Measurements from ENCODE around the gene PLEK.
"Not testable (repeated sequence)": the region's sequence is repeated elsewhere in the genome, so short reads cannot be mapped to it uniquely, and the experiment has no call there.

Gene PLEK

GRCh38 chr2:68341062-68341329 is 24.1 kb upstream of the PLEK start:
- Mint-ChIP-seq H3K27ac (no peak overlapping the region), H3K9me3 (no peaks in the 10 kb centered on the region), H3K4me3 (no peak overlapping the region), H3K4me1 (peaks cover 2 to 7% of the 10 kb centered on the region in 2 donors), H3K27me3 (peaks cover 6 to 11% of the 10 kb centered on the region in 2 donors), H3K36me3 (no peaks in the 10 kb centered on the region)
- DNase-seq (no peak), ATAC-seq (replicated peaks) (no peak)

- Mint-ChIP-seq H3K36me3 (no peaks in the 10 kb centered on the region), H3K4me3 (no peak overlapping the region), H3K9me3 (no peaks in the 10 kb centered on the region), H3K27me3 (peaks cover 6 to 11% of the 10 kb centered on the region in 2 donors), H3K27ac (no peak overlapping the region), H3K4me1 (peaks cover 2 to 7% of the 10 kb centered on the region in 2 donors)
- no peak for ATAC-seq (replicated peaks)
- no peak for DNase-seq
These were observed 23.5 kb upstream of the PLEK start for GRCh38 chr2:68341583-68341982.

DNA sequence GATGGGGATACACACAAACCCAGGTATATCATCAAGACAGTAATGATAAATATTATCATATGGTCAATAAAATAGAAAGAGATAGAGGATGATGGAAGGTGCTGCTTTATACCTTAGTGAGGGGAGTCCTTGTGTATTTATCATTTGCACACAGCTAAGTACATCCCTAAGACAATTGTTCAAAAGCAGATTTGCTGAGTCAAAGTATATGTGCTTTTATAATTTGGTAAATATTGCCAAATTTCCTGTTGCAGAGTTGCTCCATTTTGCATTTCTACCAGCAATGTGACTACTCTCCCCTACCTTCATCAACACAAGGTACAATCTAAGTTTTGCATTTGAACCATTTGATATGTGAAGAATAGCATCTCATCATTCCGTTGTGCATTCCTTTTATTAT is 22.6 kb upstream of the PLEK start:
- DNase-seq (no peak), ATAC-seq (replicated peaks) (no peak)
- H3K4me1 Mint-ChIP-seq = peaks cover 2 to 7% of the 10 kb centered on the region in 2 donors
- no peak overlapping the region for H3K27ac Mint-ChIP-seq
- H3K36me3 Mint-ChIP-seq = no peaks in the 10 kb centered on the region
- peaks cover 6 to 17% of the 10 kb centered on the region in 2 donors for H3K27me3 Mint-ChIP-seq
- no peak overlapping the region for H3K4me3 Mint-ChIP-seq
- H3K9me3 Mint-ChIP-seq = no peaks in the 10 kb centered on the region

DNA sequence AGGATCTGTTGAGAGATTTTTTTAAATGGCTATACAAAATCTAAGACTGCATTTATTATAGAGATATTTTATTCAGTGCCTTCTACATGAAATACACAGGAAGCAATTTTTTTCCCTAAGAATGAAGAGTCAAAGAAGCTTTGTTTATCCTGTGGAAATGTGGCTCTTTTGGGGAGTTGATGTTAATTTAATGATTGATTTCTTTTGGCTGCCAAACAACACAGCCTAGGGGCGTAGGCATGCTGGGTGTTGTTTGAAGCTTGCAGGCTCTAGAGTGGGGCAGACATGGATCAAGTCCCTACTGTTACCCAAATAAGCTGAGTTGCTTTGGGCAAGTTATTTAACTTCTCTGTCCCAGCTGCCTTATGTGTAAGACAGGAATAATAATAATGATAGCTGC is 21.1 kb upstream of the PLEK start:
- no peak for DNase-seq
- H3K4me3 Mint-ChIP-seq = no peak overlapping the region
- no peaks in the 10 kb centered on the region for H3K36me3 Mint-ChIP-seq
- no peak for ATAC-seq (replicated peaks)
- peaks cover 2 to 7% of the 10 kb centered on the region in 2 donors for H3K4me1 Mint-ChIP-seq
- H3K27me3 Mint-ChIP-seq = peaks cover 6 to 23% of the 10 kb centered on the region in 2 donors
- peaks cover 0 to 6% of the 10 kb centered on the region in 2 donors for H3K9me3 Mint-ChIP-seq
- no peak overlapping the region for H3K27ac Mint-ChIP-seq

DNA sequence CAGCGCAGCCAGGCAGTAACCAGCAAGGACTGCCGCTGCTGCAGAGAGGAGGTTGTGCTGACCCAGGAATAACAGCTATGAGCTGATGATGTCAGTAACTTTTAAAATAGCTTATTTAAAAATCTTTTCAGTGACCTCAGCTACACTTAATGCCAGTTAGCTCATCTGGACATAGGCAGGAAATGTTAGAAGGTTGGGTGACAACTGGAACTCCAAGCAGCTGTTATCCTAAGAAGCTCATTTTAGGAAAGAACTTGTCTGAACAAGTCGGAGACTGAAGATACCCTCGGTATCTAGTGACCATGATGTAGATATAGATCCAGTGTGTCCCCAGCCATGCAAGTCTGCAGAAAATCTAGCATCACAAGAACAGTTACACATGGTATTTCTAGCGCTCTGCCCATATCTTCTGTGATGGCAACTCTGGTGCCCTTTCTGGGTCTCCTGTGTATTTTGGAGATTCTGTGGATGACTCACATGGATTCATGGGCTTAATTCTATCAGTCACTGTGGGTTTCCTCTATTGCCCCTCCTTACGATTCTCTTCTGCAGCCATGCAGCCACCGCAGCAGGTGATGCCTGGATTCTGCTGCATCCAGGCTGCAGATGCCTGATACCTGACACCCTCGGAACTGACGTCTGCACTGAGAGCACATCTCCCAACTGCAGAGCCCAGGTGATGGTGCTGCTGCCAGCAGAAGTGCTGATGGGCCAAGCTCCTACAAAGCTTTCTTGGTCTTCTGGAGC is 19.8 kb upstream of the PLEK start:
- Mint-ChIP-seq H3K27me3 (peaks cover 0 to 22% of the 10 kb centered on the region in 2 donors), H3K4me1 (peaks cover 2 to 7% of the 10 kb centered on the region in 2 donors), H3K36me3 (no peaks in the 10 kb centered on the region), H3K4me3 (no peak overlapping the region), H3K9me3 (peaks cover 0 to 6% of the 10 kb centered on the region in 2 donors), H3K27ac (no peak overlapping the region)
- ATAC-seq (replicated peaks) (no peak), DNase-seq (no peak)

- peaks cover 0 to 18% of the 10 kb centered on the region in 2 donors for H3K27me3 Mint-ChIP-seq
- H3K4me3 Mint-ChIP-seq; ATAC-seq (replicated peaks); H3K36me3 Mint-ChIP-seq; H3K27ac Mint-ChIP-seq; H3K9me3 Mint-ChIP-seq; DNase-seq; H3K4me1 Mint-ChIP-seq: not testable (repeated sequence)
These were observed 16.0 kb upstream of the PLEK start for GRCh38 chr2:68349091-68349490.

DNA sequence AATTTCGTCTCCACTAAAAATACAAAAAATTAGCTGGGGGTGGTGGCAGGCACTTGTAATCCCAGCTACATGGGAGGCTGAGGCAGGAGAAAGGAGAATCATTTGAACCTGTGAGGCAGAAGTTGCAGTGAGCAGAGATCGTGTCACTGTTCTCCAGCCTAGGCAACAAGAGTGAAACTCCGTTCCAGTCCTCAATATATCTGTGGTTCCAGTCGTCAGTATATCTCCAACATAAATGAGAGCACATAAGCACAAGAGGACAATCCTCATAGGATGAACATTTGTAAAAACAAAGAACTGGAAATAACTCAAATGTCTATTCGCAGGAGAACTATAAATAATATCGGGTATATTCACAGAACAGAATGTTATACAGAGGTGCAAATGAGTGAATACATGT is 13.1 kb upstream of the PLEK start:
- Mint-ChIP-seq H3K4me1 (no peaks in the 10 kb centered on the region), H3K27ac (no peak overlapping the region), H3K4me3 (no peak overlapping the region), H3K27me3 (peaks cover 0 to 14% of the 10 kb centered on the region in 2 donors), H3K36me3 (no peaks in the 10 kb centered on the region), H3K9me3 (peaks cover 0 to 6% of the 10 kb centered on the region in 2 donors)
- ATAC-seq (replicated peaks) (no peak), DNase-seq (no peak)

DNA sequence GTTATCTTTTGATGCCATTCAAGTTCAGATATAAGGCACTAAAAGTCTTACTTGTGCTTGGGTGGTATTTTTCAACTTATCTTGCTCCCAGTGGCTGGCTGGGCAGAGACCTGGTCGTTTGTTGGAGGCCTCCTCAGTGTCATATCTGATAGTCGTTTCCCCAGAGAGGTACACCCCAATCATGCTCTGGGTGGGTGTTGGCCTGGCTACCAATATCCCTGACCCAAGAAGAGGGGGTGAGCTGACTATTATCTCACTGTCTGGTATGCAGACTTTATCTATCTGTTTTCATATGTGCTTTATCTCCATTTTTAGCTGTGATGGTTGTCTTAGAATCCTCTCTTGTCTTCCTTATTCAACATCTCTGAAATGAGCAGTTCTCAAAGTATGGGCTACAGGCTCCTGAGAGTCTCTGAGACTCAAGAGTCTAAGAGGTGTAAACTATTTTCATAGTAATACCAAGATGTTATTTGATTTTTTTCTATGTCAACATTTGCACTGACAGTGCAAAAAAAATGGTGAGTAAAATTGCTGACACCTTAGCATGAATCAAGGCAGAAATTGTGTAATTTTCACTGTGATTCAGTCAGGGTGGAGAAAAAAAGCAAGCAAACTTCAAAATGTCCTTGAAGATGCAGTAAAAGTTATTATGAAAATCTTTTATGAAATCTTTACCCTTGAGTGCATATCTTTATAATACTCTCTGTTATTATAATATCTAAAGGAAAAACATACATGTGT is 12.3 kb upstream of the PLEK start:
- H3K9me3 Mint-ChIP-seq = peaks cover 0 to 6% of the 10 kb centered on the region in 2 donors
- ATAC-seq (replicated peaks) = no peak
- no peak overlapping the region for H3K4me3 Mint-ChIP-seq
- no peak for DNase-seq
- H3K36me3 Mint-ChIP-seq = no peaks in the 10 kb centered on the region
- no peak overlapping the region for H3K27ac Mint-ChIP-seq
- H3K27me3 Mint-ChIP-seq = peaks cover 0 to 12% of the 10 kb centered on the region in 2 donors
- peaks cover 2 to 5% of the 10 kb centered on the region in 2 donors for H3K4me1 Mint-ChIP-seq

DNA sequence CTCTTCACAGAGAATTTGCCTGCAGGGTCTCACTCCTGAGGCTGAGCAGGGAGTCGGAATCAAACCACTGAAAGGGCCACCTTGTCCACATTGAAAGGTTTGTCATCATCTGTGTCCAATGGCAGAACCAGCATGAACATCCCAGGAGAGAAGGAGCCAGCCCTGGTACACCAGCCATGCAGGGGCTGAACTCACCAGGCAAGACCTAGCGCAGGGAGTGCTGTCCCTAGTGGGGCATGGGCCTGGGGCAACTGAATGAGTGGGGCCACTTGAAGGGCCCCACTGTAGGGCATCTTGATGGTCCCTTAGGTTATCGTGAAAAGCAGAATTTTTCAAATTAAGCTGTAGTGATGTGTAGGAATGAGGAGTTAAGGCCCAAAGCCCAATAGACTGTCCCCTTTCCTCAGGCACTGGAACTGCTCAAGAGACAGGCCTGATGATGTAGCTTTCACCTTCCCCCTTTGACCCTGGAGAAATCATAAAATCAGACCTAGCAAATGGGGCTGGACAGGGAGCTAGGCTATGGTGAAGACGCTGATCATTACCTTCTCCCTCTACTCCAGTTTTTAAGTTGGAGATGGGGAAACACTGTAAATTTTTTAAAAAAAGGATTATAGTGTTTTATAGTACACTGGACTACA is 8.4 kb upstream of the PLEK start:
- Mint-ChIP-seq H3K9me3 (no peaks in the 10 kb centered on the region), H3K27ac (no peak overlapping the region), H3K4me1 (peaks cover 5 to 13% of the 10 kb centered on the region in 2 donors), H3K4me3 (no peak overlapping the region), H3K36me3 (no peaks in the 10 kb centered on the region), H3K27me3 (no peaks in the 10 kb centered on the region)
- no peak for DNase-seq
- no peak for ATAC-seq (replicated peaks)

- Mint-ChIP-seq H3K27ac (peak overlapping the region; percentile 51), H3K9me3 (no peaks in the 10 kb centered on the region), H3K4me3 (no peak overlapping the region), H3K36me3 (no peaks in the 10 kb centered on the region), H3K4me1 (peaks cover 12 to 24% of the 10 kb centered on the region in 2 donors), H3K27me3 (no peaks in the 10 kb centered on the region)
- DNase-seq = no peak
- ATAC-seq (replicated peaks) = peak; percentile 70 to 79
These were observed 7.3 kb upstream of the PLEK start for GRCh38 chr2:68357605-68358337.

GRCh38 chr2:68359889-68360288 is 5.2 kb upstream of the PLEK start:
- Mint-ChIP-seq H3K27ac (no peak overlapping the region), H3K27me3 (no peaks in the 10 kb centered on the region), H3K4me3 (no peak overlapping the region), H3K4me1 (peaks cover 32 to 45% of the 10 kb centered on the region in 2 donors), H3K9me3 (no peaks in the 10 kb centered on the region), H3K36me3 (no peaks in the 10 kb centered on the region)
- DNase-seq (no peak), ATAC-seq (replicated peaks) (no peak)

DNA sequence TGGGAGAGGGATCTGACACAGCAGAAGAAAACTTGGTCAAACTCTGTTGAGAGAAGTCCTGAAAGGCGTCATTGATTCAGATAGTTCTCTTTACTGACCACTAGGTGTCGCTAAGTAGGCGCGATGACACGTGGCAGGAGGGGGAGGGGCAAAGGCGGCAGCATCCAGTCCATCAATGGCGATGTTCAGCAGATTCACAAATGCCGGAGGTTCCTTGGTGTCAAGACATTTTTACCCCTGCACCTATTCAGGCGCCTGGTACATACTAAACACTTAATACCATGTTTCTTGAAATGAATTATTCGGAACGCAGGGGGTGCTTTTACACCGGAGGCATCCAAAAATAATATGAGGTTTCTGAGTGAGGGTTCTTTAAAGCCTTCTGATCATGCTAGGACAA is 3.0 kb upstream of the PLEK start:
- Mint-ChIP-seq H3K4me1 (peaks cover 38 to 53% of the 10 kb centered on the region in 2 donors), H3K9me3 (no peaks in the 10 kb centered on the region), H3K36me3 (peaks cover 0 to 4% of the 10 kb centered on the region in 2 donors), H3K27me3 (no peaks in the 10 kb centered on the region), H3K4me3 (peak overlapping the region; percentile 70 to 83), H3K27ac (peak overlapping the region; percentile 90)
- DNase-seq = peak; percentile 68
- peak; percentile 59 for ATAC-seq (replicated peaks)

DNA sequence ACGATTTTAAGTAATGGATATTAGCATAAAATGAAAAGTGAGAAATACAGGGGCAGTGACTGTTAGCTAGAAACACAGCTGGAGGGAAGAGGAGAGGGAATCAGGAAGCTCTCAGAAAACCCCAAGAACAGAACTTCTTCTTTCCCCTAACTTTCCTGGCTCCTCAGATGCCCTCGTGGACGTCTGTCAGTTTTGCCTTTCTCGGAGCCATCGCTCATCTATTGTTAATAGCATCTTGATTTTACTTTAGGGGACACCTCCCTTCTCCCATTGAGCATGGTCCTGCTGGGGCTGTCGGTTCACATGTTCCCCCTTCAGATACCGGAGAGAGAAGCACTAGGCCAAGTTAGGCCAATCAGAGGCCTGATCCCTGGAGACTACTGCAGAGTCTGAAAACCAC is 2.3 kb upstream of the PLEK start:
- no peaks in the 10 kb centered on the region for H3K27me3 Mint-ChIP-seq
- peak overlapping the region; percentile 70 to 83 for H3K4me3 Mint-ChIP-seq
- DNase-seq = no peak
- H3K4me1 Mint-ChIP-seq = peaks cover 42 to 56% of the 10 kb centered on the region in 2 donors
- H3K9me3 Mint-ChIP-seq = no peaks in the 10 kb centered on the region
- peak overlapping the region; percentile 90 for H3K27ac Mint-ChIP-seq
- H3K36me3 Mint-ChIP-seq = peaks cover 0 to 4% of the 10 kb centered on the region in 2 donors
- ATAC-seq (replicated peaks) = no peak

DNA sequence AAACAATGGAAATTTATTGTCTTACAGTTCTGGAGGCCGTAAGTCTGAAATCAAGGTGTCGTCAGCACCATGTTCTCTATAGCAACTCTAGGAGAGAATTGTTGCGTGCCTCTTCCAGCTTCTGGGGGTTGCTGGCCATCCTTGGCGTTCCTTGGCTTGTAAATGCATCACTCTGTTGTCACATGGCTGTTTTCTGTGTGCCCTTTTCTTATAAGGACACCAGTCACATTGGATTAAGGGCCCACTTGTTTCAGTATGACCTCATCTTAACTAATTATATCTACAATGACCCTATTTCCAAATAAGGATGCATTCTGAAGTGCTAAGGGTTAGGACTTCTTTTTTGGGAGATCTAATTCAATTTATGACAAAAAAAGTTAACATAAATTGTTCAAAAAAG is 1.4 kb upstream of the PLEK start:
- DNase-seq = no peak
- Mint-ChIP-seq H3K36me3 (peaks cover 5 to 8% of the 10 kb centered on the region in 2 donors), H3K27me3 (no peaks in the 10 kb centered on the region), H3K4me3 (no peak overlapping the region), H3K9me3 (no peaks in the 10 kb centered on the region), H3K4me1 (peaks cover 46 to 58% of the 10 kb centered on the region in 2 donors), H3K27ac (peak overlapping the region; percentile 90)
- no peak for ATAC-seq (replicated peaks)
